CD8-positive, alpha-beta memory T cell (primary cell): ENCODE measurements around the gene MYH10. TPM values are rescaled to one million over a fixed set of nuclear protein-coding genes. Genes with fewer than 3 reads are reported as not detected.

Experiments used
- CTCF ChIA-PET: fragments of 350-600 bp; sonication (Branson Sonifier 250); formaldehyde crosslinking; loops from one replicate; lab custom pipeline; 2021; ENCODE audit warnings: antibody characterized with exemption; lab: Charles Lee
- POLR2A ChIA-PET: fragments of 350-600 bp; sonication (Branson Sonifier 250); formaldehyde crosslinking; loops from one replicate; lab custom pipeline; 2021; ENCODE audit warnings: antibody characterized with exemption; lab: Charles Lee
- DNase-seq, 5 donors: peaks; one replicate each; pipeline versions ENCODE4 v3.0.0 to v3.0.0-alpha.2; 2020 to 2022; ENCODE audit warnings: mixed read lengths in 1 of 5
- H3K27ac ChIP-seq: one replicate; pipeline ENCODE4 v1.7.0; 2013; ENCODE audit warnings: low read depth, mild to moderate bottlenecking, low read length, moderate library complexity
- H3K27me3 ChIP-seq: 2 replicates; pipeline ENCODE4 v1.7.0; 2013; ENCODE audit warnings: low read length, mild to moderate bottlenecking; ENCODE audit not compliant: insufficient read depth, poor library complexity, severe bottlenecking
- H3K36me3 ChIP-seq: 2 replicates; pipeline ENCODE4 v1.7.0; 2013; ENCODE audit warnings: mild to moderate bottlenecking, low read length, moderate library complexity; ENCODE audit not compliant: insufficient read depth
- H3K4me1 ChIP-seq: 2 replicates; pipeline ENCODE4 v1.7.0; 2013; ENCODE audit warnings: mild to moderate bottlenecking, low read length, moderate library complexity; ENCODE audit not compliant: insufficient read depth
- H3K4me3 ChIP-seq: 2 replicates; pipeline ENCODE4 v1.7.0; 2013; ENCODE audit warnings: mild to moderate bottlenecking, low read length
- H3K9me3 ChIP-seq: 2 replicates; pipeline ENCODE4 v1.7.0; 2013; ENCODE audit warnings: mild to moderate bottlenecking, low read length
- H3K27ac Mint-ChIP-seq, 8 donors: one replicate each; pipeline ENCODE4 v1.8.0; 2020 to 2021; ENCODE audit warnings: mixed read lengths in 8 of 8, mild to moderate bottlenecking in 6 of 8, inconsistent platforms in 3 of 8, moderate library complexity in 3 of 8
- H3K27me3 Mint-ChIP-seq, 2 donors: one replicate each; pipeline ENCODE4 v1.8.0; 2020 to 2021; ENCODE audit warnings: mixed read lengths in 2 of 2, mild to moderate bottlenecking in 1 of 2, moderate library complexity in 1 of 2
- H3K36me3 Mint-ChIP-seq, 3 donors: one replicate each; pipeline ENCODE4 v1.8.0; 2020 to 2021; ENCODE audit warnings: mixed read lengths in 3 of 3, inconsistent platforms in 1 of 3, mild to moderate bottlenecking in 1 of 3
- H3K4me1 Mint-ChIP-seq, 3 donors: one replicate each; pipeline ENCODE4 v1.8.0; 2020 to 2021; ENCODE audit warnings: mixed read lengths in 3 of 3, inconsistent platforms in 1 of 3, mild to moderate bottlenecking in 1 of 3
- H3K4me3 Mint-ChIP-seq, 7 donors: one replicate each; pipeline ENCODE4 v1.8.0; 2020 to 2021; ENCODE audit warnings: mixed read lengths in 7 of 7, mild to moderate bottlenecking in 6 of 7, moderate library complexity in 4 of 7, inconsistent platforms in 2 of 7
- H3K9me3 Mint-ChIP-seq, 5 donors: one replicate each; pipeline ENCODE4 v1.8.0; 2020 to 2022; ENCODE audit warnings: mixed read lengths in 5 of 5, mild to moderate bottlenecking in 3 of 5, moderate library complexity in 2 of 5, inconsistent platforms in 1 of 5
- polyA plus RNA-seq: library from polyadenylated mRNA; unstranded; fragments of 300-500 nt; fragmentation: Illumina TruSeq; gene quantifications from one replicate; pipeline ENCODE4 v1.2.3, GENCODE V29; 2021
- total RNA-seq, 2 experiments: library from RNA; stranded (reverse); gene quantifications; one replicate each; pipeline ENCODE4 v1.2.3, GENCODE V29; 2021

The MYH10 gene
- total and polyA plus RNA-seq, 3 experiments from 2014 or later: 2.4 to 7.5 (median 6.7) TPM

DNA sequence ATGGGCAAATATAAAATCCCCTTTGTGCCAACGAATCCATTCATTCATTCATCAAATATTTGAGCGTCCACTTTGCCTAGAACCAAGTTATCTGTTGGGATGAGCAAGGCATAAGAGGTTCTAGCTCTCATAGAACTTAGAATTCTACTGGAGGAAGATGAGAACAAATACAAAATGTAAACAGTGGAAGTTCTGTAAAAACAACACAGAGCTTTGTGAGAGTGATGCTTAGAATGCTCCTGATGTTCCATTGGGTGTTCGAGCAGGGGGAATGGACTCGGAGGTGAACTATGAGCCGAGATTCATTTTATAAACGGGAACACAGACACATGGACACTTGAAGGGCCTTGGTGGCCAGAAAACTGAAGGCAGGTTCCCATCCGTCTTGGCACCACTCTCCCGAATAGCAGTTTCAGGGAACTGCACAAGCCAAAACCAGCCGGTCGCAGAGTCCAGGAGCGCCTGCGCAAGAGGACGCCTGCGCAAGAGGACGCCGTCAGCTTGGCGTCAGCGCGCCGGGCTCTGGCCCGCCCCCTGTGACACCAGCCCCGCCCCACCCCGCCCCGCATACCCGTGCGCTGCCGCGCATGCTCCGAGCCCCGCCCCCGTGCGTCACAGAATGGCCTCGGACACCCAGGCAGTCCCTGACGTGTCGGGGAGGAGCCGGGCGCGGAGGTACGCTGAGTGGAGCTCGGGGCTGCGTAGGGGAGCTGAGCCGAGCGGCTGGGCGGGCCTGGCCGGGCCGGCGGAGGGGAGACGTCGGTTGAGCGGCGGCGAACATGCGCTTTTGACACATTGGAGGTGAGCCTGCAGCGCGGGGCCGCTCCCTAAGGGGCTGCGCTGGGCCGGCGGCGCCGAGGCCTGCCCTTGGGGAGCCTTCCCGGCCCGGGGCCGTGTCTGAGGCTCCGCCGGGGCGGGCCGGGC lies 195.0 kb downstream of the MYH10 start, which contains the start of gene NDEL1:
TSS of gene NDEL1 (plus strand) at position 640 of the 924 bp plus-strand sequence. CDS start 8,388 bp downstream, outside the sequence.
- Histone ChIP-seq H3K27ac (peak within 1 kb of the TSS; percentile 98), H3K9me3 (no peaks in the 10 kb centered on the region), H3K36me3 (no peaks in the 10 kb centered on the region), H3K4me3 (peak within 1 kb of the TSS; percentile 82), H3K27me3 (no peaks in the 10 kb centered on the region), H3K4me1 (peaks cover 28% of the 10 kb centered on the region)
- Mint-ChIP-seq H3K27me3 (no peaks in the 10 kb centered on the region), H3K27ac (peak within 1 kb of the TSS; percentile 96 to 100 (median 99)), H3K36me3 (peaks cover 0 to 31% (median 0%) of the 10 kb centered on the region in 3 donors), H3K4me1 (peaks cover 29 to 46% (median 42%) of the 10 kb centered on the region in 3 donors), H3K4me3 (peak within 1 kb of the TSS; percentile 92 to 99 (median 97)), H3K9me3 (no peaks in the 10 kb centered on the region)
- ChIA-PET CTCF (interaction anchor here (0.6 to 1.6 kb wide), 6 partner anchors 26 to 311 kb away, joined by 3 to 8 read pairs (median 4); partner anchors contain the start of genes CTC1 and KRABD2), POLR2A (interaction anchor here (0.8 to 2.3 kb wide), 7 partner anchors 41 to 530 kb away, joined by 3 to 11 read pairs (median 6); partner anchors contain the start of genes KRABD2, PIK3R5 and RPL26)
- DNase-seq: peak; percentile 98 to 100 (median 99)

DNA sequence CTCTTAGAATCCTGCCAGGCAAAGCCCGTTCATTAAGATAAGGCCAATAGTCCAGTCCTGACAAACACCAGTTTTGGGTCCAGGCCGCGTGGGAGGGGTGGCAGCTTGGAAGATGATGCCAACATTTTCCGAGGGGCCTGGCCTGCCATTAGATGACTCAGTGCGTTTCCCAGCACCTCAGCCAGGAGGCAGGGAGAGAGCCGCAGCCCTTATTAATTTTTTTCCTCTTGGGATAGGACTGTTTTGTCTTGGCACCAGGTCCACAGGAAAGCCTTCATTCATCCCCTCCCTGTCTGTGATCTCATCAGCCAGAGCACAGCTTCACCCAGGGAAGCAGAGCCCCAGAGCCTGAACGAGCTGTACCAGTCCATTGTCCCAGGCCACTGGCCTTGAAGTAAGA lies 199.6 kb downstream of the MYH10 start:
- ChIA-PET CTCF (no interaction called here), POLR2A (interaction anchor here (1.0 kb wide), 1 partner anchor 47 kb away, joined by 4 read pairs; no protein-coding TSS in a partner anchor)
- Histone ChIP-seq H3K36me3 (no peaks in the 10 kb centered on the region), H3K27ac (no peak overlapping the region), H3K4me3 (no peak overlapping the region), H3K4me1 (no peaks in the 10 kb centered on the region), H3K9me3 (no peaks in the 10 kb centered on the region), H3K27me3 (no peaks in the 10 kb centered on the region)
- H3K27ac Mint-ChIP-seq: no peak overlapping the region
- DNase-seq: no peak
- H3K4me1 Mint-ChIP-seq: peaks cover 3 to 7% (median 5%) of the 10 kb centered on the region in 3 donors
- peaks cover 0 to 4% (median 0%) of the 10 kb centered on the region in 3 donors for H3K36me3 Mint-ChIP-seq
- no peak overlapping the region for H3K4me3 Mint-ChIP-seq
- H3K27me3 Mint-ChIP-seq: peaks cover 0 to 9% of the 10 kb centered on the region in 2 donors
- no peaks in the 10 kb centered on the region for H3K9me3 Mint-ChIP-seq

DNA sequence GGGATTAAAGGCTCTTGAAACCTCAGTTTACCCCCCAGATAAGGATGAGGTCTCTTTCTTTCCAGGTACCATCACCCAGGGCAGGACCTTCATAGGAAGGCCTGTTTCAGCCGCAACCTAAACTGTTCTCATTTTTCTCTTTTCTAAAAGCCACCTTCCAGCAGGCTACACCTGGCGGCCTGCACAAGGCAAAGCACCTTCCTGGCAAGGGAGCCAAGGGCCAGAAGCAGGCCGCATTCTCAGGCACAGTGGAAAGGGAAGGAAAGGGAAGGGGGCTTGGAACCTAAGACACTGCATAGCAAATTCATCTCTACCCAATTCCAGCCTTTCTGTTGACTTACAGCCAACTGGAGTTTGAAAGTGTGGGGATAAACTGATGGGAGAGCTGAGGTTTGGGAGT lies 203.7 kb downstream of the MYH10 start:
- no peaks in the 10 kb centered on the region for H3K9me3 Mint-ChIP-seq
- CTCF ChIA-PET: interaction anchor here (1.6 kb wide), 1 partner anchor 319 kb away, joined by 4 read pairs; no protein-coding TSS in a partner anchor

DNA sequence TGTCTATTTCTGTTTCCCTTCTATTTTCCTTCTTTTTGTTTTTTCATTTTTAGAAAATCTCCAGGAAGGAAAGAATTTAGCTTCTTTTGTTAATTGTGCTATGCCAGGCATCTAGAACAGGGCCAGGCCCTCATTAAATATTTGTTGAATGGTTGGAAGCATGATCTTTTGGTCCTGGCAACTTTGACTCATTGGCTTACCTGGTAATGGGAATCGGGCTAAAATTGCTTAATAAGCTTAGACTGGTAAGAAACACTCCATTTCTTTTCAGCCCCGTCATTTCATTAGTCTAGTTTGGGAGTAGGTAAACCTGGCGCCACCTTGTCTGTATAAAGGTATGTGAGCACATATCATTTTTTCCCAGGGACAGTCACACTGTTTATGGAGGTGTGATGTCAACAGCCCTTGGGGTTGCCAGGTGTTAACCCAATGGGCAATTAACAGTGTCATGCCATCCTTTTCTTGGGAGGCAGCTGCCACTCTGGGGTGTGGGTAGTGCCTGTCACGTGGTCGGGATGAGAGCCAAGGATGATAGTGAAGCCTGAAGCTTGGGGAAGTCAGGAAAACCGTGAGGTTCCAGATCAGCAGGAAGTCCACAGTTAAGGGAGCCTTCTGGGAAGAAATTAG lies 204.3 kb downstream of the MYH10 start:
- Mint-ChIP-seq H3K27me3 (peaks cover 2 to 42% of the 10 kb centered on the region in 2 donors), H3K36me3 (no peaks in the 10 kb centered on the region), H3K9me3 (no peaks in the 10 kb centered on the region), H3K4me3 (no peak overlapping the region), H3K4me1 (no peaks in the 10 kb centered on the region), H3K27ac (no peak overlapping the region)
- H3K4me3 ChIP-seq: no peak overlapping the region
- H3K9me3 ChIP-seq: no peaks in the 10 kb centered on the region
- H3K27ac ChIP-seq: no peak overlapping the region
- H3K4me1 ChIP-seq: no peaks in the 10 kb centered on the region
- DNase-seq: no peak
- H3K36me3 ChIP-seq: no peaks in the 10 kb centered on the region
- POLR2A ChIA-PET: no interaction called here
- H3K27me3 ChIP-seq: peaks cover under 1% of the 10 kb centered on the region
- CTCF ChIA-PET: interaction anchor here (0.7 to 1.6 kb wide), 2 partner anchors 32 to 320 kb away, joined by 3 to 4 read pairs; no protein-coding TSS in a partner anchor

More for the DNA sequence above, 203.7 kb downstream of the MYH10 start:
- Histone ChIP-seq H3K27me3 (no peaks in the 10 kb centered on the region), H3K9me3 (no peaks in the 10 kb centered on the region), H3K36me3 (no peaks in the 10 kb centered on the region), H3K27ac (no peak overlapping the region), H3K4me1 (no peaks in the 10 kb centered on the region), H3K4me3 (no peak overlapping the region)
- H3K4me1 Mint-ChIP-seq: no peaks in the 10 kb centered on the region
- no peak overlapping the region for H3K27ac Mint-ChIP-seq
- no peak overlapping the region for H3K4me3 Mint-ChIP-seq
- no peaks in the 10 kb centered on the region for H3K36me3 Mint-ChIP-seq
- peaks cover 2 to 37% of the 10 kb centered on the region in 2 donors for H3K27me3 Mint-ChIP-seq
- POLR2A ChIA-PET: no interaction called here
- DNase-seq: no peak

Other genes with a start within 250 kb of the MYH10 start
- gene RPL26, start 247.5 kb downstream of the MYH10 start, total RNA-seq: 1,000 to 10,000 TPM; 2,453 to 2,522 TPM
- gene RPL26, start 247.5 kb downstream of the MYH10 start, polyA plus RNA-seq: 1,507 TPM
- not detected for gene RNF222, start 232.9 kb downstream of the MYH10 start, total RNA-seq
- 0.18 TPM for gene RNF222, start 232.9 kb downstream of the MYH10 start, polyA plus RNA-seq
- gene NDEL1, start 194.8 kb downstream of the MYH10 start, total RNA-seq: 10 to 100 TPM; 50.6 to 57.1 TPM
- 66.6 TPM for gene NDEL1, start 194.8 kb downstream of the MYH10 start, polyA plus RNA-seq
- under 1 TPM; 0.22 to 0.31 TPM for gene CCDC42, start 114.1 kb upstream of the MYH10 start, total RNA-seq
- not detected for gene CCDC42, start 114.1 kb upstream of the MYH10 start, polyA plus RNA-seq
- gene SPDYE4, start 127.8 kb upstream of the MYH10 start, total RNA-seq: not detected
- not detected for gene SPDYE4, start 127.8 kb upstream of the MYH10 start, polyA plus RNA-seq
- not detected for gene MFSD6L, start 168.6 kb upstream of the MYH10 start, total RNA-seq
- gene MFSD6L, start 168.6 kb upstream of the MYH10 start, polyA plus RNA-seq: not detected
- gene PIK3R6, start 236.9 kb upstream of the MYH10 start, total RNA-seq: under 1 TPM; 0.18 to 0.35 TPM
- 0.61 TPM for gene PIK3R6, start 236.9 kb upstream of the MYH10 start, polyA plus RNA-seq